WTC11 (cell line): ENCODE measurements around the gene LOXL1. TPM values are rescaled to one million over a fixed set of nuclear protein-coding genes. Genes with fewer than 3 reads are reported as not detected.

ENCODE experiments used
- ATAC-seq: fragments of 200-7000 bp; cut with Tn5 transposase; 2 replicates; pipeline ENCODE4 v1.10.0; 2021; ENCODE audit warnings: mild to moderate bottlenecking, moderate library complexity
- CTCF ChIA-PET: fragments of 300-600 bp; sonication (Branson Sonifier 250); formaldehyde crosslinking; loops from one replicate; lab custom pipeline; 2021; ENCODE audit warnings: antibody characterized with exemption; lab: Charles Lee
- POLR2A ChIA-PET: fragments of 350-600 bp; sonication (Branson Sonifier 250); formaldehyde crosslinking; loops from one replicate; lab custom pipeline; 2021; ENCODE audit warnings: antibody characterized with exemption; lab: Charles Lee
- DNase-seq: peaks from one replicate; pipeline ENCODE4 v3.0.0; 2021; ENCODE audit warnings: low spot score
- H3K27ac Mint-ChIP-seq: 2 replicates; pipeline ENCODE4 v1.8.0; 2021; ENCODE audit warnings: mixed read lengths
- H3K27me3 Mint-ChIP-seq: 2 replicates; pipeline ENCODE4 v1.8.0; 2021; ENCODE audit warnings: low read depth, mild to moderate bottlenecking, moderate library complexity, mixed read lengths
- H3K36me3 Mint-ChIP-seq: 2 replicates; pipeline ENCODE4 v1.8.0; 2021; ENCODE audit warnings: mixed read lengths
- H3K4me1 Mint-ChIP-seq: 2 replicates; pipeline ENCODE4 v1.8.0; 2022; ENCODE audit warnings: mixed read lengths
- H3K4me3 Mint-ChIP-seq: 2 replicates; pipeline ENCODE4 v1.8.0; 2021; ENCODE audit warnings: mild to moderate bottlenecking, moderate library complexity, mixed read lengths
- H3K9me3 Mint-ChIP-seq: 2 replicates; pipeline ENCODE4 v1.8.0; 2021; ENCODE audit warnings: mixed read lengths
- CREB1 ChIP-seq: sonication (generic); formaldehyde crosslinking; IDR thresholded peaks from 2 replicates; pipeline ENCODE4 v1.8.0; 2023; ENCODE audit warnings: mild to moderate bottlenecking, missing genetic modification reagents
- CREM ChIP-seq: sonication (generic); formaldehyde crosslinking; IDR thresholded peaks from 2 replicates; pipeline ENCODE4 v1.8.1; 2022; ENCODE audit warnings: mild to moderate bottlenecking, missing genetic modification reagents, moderate library complexity
- CTCF ChIP-seq: fragments of 200-600 bp; IDR thresholded peaks from 2 replicates; pipeline ENCODE4 v1.8.0; 2022; ENCODE audit warnings: antibody characterized with exemption
- ETV6 ChIP-seq: sonication (generic); formaldehyde crosslinking; IDR thresholded peaks from 2 replicates; pipeline ENCODE4 v1.8.1; 2022; ENCODE audit warnings: mild to moderate bottlenecking, missing genetic modification reagents
- FOXP1 ChIP-seq: sonication (generic); formaldehyde crosslinking; IDR thresholded peaks from 2 replicates; pipeline ENCODE4 v1.8.0; 2022; ENCODE audit warnings: missing genetic modification reagents, mild to moderate bottlenecking, moderate library complexity, borderline replicate concordance
- IRF2 ChIP-seq: sonication (generic); formaldehyde crosslinking; IDR thresholded peaks from 2 replicates; pipeline ENCODE4 v1.8.0; 2022; ENCODE audit warnings: low read depth, missing genetic modification reagents, borderline replicate concordance
- JUN ChIP-seq: sonication (generic); formaldehyde crosslinking; IDR thresholded peaks from 2 replicates; pipeline ENCODE4 v1.8.0; 2023; ENCODE audit warnings: mild to moderate bottlenecking, missing genetic modification reagents
- MAX ChIP-seq: sonication (generic); formaldehyde crosslinking; IDR thresholded peaks from 2 replicates; pipeline ENCODE4 v1.8.0; 2022; ENCODE audit warnings: mild to moderate bottlenecking, missing genetic modification reagents
- MLX ChIP-seq: sonication (generic); formaldehyde crosslinking; IDR thresholded peaks from 2 replicates; pipeline ENCODE4 v1.8.1; 2023; ENCODE audit warnings: mild to moderate bottlenecking, missing genetic modification reagents, moderate library complexity
- NR2C2 ChIP-seq: sonication (generic); formaldehyde crosslinking; IDR thresholded peaks from 2 replicates; pipeline ENCODE4 v1.8.0; 2022; ENCODE audit warnings: mild to moderate bottlenecking, missing genetic modification reagents
- PRDM15 ChIP-seq: sonication (generic); formaldehyde crosslinking; IDR thresholded peaks from 2 replicates; pipeline ENCODE4 v1.8.0; 2022; ENCODE audit warnings: missing genetic modification reagents
- TEAD1 ChIP-seq: sonication (generic); formaldehyde crosslinking; IDR thresholded peaks from 2 replicates; pipeline ENCODE4 v1.8.0; 2022; ENCODE audit warnings: mild to moderate bottlenecking, missing genetic modification reagents
- ZNF121 ChIP-seq: sonication (generic); formaldehyde crosslinking; IDR thresholded peaks from 2 replicates; pipeline ENCODE4 v1.8.0; 2023; ENCODE audit warnings: missing genetic modification reagents
- ZNF396 ChIP-seq: fragments of 250-450 bp; sonication (Bioruptor Pico); IDR thresholded peaks from 2 replicates; pipeline ENCODE4 v1.8.0; 2021; ENCODE audit warnings: mild to moderate bottlenecking, moderate library complexity, borderline replicate concordance
- ZNF416 ChIP-seq: fragments of 250-450 bp; sonication (Bioruptor Pico); IDR thresholded peaks from 2 replicates; pipeline ENCODE4 v1.9.0; 2021; ENCODE audit warnings: mild to moderate bottlenecking, inconsistent platforms
- ZNF512 ChIP-seq: sonication (generic); formaldehyde crosslinking; IDR thresholded peaks from 2 replicates; pipeline ENCODE4 v1.8.1; 2022; ENCODE audit warnings: missing genetic modification reagents, borderline replicate concordance
- ZNF532 ChIP-seq: fragments of 250-450 bp; sonication (Bioruptor Pico); IDR thresholded peaks from 2 replicates; pipeline ENCODE4 v1.9.0; 2021; ENCODE audit warnings: mild to moderate bottlenecking, borderline replicate concordance
- total RNA-seq: library from RNA; stranded (reverse); gene quantifications from 3 replicates; pipeline ENCODE4 v1.2.3, GENCODE V29; 2021

The LOXL1 gene
- total RNA-seq, 1 experiment from 2014 or later: 10.6 TPM

- H3K27me3 Mint-ChIP-seq: peaks cover 2% of the 10 kb centered on the region; the same call in 1 of the 2 replicates
- ChIA-PET CTCF (interaction anchor here (1.1 to 1.3 kb wide), 3 partner anchors 9 to 20 kb away, joined by 3 read pairs; no protein-coding TSS in a partner anchor), POLR2A (no interaction called here)
- no peak for ATAC-seq
- no peak overlapping the region for H3K4me3 Mint-ChIP-seq
- TF ChIP-seq MLX (CRISPR knock-in tag): no peak
- TF ChIP-seq IRF2 (CRISPR knock-in tag): no peak
- TF ChIP-seq JUN: no peak
- no peak for TF ChIP-seq ZNF396
- no peak for TF ChIP-seq NR2C2 (CRISPR knock-in tag)
- TF ChIP-seq ZNF416 (CRISPR knock-in tag): no peak
- no peak for TF ChIP-seq FOXP1 (CRISPR knock-in tag)
- TF ChIP-seq MAX (CRISPR knock-in tag): no peak
- no peak for TF ChIP-seq CREM (CRISPR knock-in tag)
- no peak for TF ChIP-seq PRDM15 (CRISPR knock-in tag)
- TF ChIP-seq ZNF121 (CRISPR knock-in tag): no peak
- no peak for TF ChIP-seq CTCF
- TF ChIP-seq TEAD1 (CRISPR knock-in tag): no peak
- no peak for DNase-seq
- no peak overlapping the region for H3K27ac Mint-ChIP-seq
- peaks cover 24% of the 10 kb centered on the region for H3K9me3 Mint-ChIP-seq
- H3K36me3 Mint-ChIP-seq: peaks cover 31% of the 10 kb centered on the region
- H3K4me1 Mint-ChIP-seq: peaks cover 32% of the 10 kb centered on the region
Measured at GRCh38 chr15:73918784-73919183, 7.5 kb upstream of the LOXL1 start.

- TF ChIP-seq ZNF396 (no peak), ZNF532 (CRISPR knock-in tag) (no peak), ETV6 (CRISPR knock-in tag) (no peak), CREB1 (CRISPR knock-in tag) (no peak), ZNF512 (no peak)
- Mint-ChIP-seq H3K27ac (no peak overlapping the region), H3K27me3 (peaks cover 3% of the 10 kb centered on the region; the same call in 1 of the 2 replicates), H3K36me3 (peaks cover 31% of the 10 kb centered on the region), H3K4me3 (no peak overlapping the region), H3K4me1 (peaks cover 41% of the 10 kb centered on the region), H3K9me3 (peaks cover 24% of the 10 kb centered on the region)
- POLR2A ChIA-PET: no interaction called here
- ATAC-seq (no peak), DNase-seq (no peak)
- CTCF ChIA-PET: no interaction called here
Measured at GRCh38 chr15:73919706-73920105, 6.6 kb upstream of the LOXL1 start.
